GM12873 (cell line): ENCODE data around the gene CRISP1.

Experiments used
- TF ChIP-seq, protein P1 (sequence below): IDR thresholded peaks from 2 replicates; pipeline ENCODE4 v1.5.1; 2012; ENCODE audit warnings: low read depth, mild to moderate bottlenecking, moderate library complexity, low read length, control low read depth; ENCODE audit not compliant: insufficient read depth; ENCODE audit errors: missing control alignments

Gene CRISP1

DNA sequence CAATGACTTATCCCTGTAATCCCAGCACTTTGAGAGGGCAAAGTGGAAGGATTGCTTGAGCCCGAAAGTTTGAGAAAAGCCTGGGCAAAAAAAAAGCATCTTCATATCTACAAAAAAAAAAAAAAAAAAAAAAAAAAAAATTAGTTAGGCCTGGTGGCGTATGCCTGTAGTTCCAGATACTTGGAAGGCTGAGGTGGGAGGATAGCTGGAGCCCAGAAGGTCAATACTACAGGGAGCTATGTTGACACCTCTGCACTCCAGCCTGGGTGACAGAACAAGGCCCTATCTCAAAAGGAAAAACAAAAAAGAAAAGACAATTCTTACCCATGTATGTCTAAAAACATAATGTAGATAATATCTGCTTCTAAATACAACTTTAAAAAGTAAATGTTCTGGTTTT lies 27.2 kb downstream of the CRISP1 start:
- TF ChIP-seq, protein P1, sequence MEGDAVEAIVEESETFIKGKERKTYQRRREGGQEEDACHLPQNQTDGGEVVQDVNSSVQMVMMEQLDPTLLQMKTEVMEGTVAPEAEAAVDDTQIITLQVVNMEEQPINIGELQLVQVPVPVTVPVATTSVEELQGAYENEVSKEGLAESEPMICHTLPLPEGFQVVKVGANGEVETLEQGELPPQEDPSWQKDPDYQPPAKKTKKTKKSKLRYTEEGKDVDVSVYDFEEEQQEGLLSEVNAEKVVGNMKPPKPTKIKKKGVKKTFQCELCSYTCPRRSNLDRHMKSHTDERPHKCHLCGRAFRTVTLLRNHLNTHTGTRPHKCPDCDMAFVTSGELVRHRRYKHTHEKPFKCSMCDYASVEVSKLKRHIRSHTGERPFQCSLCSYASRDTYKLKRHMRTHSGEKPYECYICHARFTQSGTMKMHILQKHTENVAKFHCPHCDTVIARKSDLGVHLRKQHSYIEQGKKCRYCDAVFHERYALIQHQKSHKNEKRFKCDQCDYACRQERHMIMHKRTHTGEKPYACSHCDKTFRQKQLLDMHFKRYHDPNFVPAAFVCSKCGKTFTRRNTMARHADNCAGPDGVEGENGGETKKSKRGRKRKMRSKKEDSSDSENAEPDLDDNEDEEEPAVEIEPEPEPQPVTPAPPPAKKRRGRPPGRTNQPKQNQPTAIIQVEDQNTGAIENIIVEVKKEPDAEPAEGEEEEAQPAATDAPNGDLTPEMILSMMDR, result no peak

DNA sequence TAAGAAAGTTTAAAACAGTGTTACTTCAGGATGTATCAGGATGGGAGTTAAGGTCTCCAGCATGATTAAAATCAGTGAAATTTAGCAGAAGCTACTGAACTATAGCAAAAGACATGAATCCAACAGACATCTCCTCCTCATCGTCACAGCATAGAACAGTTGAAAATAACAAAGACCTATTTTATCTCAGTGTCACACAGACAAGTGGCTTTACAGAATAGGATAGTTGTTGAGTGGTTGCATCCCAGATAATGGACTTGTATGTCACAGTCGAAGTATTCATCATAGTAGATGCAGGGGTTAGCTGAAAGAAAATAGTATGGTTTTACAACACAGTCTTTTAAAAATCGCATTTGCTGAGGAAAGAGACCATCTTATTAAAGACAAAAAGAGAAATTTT lies 31.2 kb downstream of the CRISP1 start:
- TF ChIP-seq, protein P1, result no peak

DNA sequence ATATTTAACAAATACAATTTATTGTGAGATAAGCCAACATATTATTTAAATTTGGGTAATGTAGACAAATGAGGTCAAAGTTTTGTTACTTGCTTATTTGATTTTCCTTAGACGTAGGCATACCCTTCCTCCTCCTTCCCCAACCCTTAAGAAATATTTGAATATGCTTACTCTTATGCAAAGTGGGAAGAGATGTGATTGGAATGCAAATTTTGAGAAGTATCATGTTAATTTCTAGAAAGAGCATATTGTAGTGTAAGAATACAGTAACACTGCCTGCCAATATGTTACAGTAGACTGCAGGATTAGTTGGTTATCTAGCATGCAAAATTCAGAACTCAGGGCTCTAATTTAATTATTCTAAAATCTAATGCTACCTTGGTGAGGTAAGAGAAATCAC lies 32.9 kb downstream of the CRISP1 start:
- TF ChIP-seq, protein P1, result no peak

DNA sequence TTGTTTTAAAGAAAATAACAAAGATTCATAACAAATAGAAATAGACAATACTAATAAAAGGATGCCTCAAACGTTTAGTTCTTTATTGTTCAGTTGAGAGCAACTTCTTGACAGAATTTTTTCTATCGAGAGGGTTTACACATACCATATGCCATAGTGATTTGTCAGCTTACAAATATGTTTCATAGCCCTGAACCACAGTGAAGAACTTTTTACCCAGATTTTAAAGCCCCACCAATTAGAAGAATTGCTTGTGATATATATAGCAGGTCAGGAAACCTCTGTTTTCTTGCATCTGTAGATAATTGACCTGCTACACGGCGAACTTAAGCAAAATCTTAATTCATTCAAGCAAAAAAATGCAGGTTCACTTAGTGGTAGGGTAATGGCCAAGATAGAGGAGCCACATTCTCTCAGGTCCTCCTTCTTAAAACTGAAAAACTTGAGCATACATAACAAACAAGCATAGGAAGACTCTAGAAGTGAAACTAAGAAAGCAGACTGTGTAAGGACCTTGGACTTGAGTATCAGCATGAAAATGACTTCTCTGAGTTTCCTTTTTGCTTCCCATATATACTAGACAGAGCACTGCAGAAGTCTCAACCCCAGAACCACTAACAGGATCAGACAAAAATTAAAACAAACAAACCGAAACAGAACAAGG lies 39.5 kb downstream of the CRISP1 start:
- TF ChIP-seq, protein P1, result no peak

DNA sequence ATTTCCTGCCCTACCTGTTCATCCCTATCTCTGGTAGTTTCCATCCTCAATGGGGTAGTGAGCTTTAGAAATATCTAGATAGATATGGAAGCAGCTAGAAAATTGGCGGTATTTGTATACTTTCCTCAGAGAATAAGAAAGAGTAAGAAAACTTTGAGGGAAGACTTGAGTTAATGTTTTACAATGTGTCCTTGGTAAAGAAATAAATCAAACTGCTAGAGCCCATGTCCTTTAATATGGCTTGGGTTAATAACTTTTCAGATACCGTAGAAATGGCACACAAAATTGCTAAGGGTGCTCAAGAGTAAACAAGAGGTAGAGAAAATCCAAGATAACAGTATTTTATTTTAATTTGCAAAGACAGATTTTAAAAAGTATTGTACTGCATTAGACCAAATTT lies 51.2 kb downstream of the CRISP1 start:
- TF ChIP-seq, protein P1, result no peak

DNA sequence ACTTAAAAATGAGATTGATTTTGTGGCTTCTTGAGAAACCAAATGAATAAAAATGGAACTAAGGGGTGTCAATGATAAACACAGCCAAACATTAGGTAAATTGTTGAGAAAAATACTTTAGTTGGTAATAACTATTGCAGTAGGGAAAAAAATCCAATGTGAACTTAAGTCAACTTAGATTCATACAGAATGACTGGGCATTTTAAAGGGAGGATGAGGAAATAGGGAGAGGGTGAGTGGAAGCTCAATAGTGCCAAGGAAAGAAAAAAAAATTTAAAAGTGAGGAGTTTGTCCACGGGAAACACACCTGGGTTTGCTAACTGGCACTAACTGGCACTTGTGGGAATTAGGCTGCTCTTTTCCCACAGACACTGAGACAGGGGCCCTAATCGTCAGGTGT lies 53.1 kb downstream of the CRISP1 start:
- TF ChIP-seq, protein P1, result no peak

DNA sequence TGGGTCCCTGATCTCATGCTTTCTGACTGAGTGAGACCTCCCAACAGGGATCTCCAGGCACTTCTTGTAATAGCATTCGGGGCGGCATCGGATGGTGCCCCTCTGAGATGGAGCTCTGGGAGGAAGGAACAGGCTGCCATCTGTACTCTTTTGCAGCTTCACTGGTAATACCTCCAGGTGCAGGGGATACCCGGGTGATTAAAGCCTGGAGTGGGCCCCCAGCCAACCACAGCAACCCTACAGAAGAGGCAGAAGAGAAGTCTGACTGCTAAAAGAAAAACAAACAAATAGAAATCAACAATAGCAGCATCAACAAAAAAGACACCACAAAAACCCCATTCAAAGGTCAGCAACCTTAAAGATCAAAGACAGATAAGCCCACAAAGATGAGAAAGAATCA lies 60.2 kb downstream of the CRISP1 start:
- TF ChIP-seq, protein P1, result no peak
